Measurements from ENCODE around the gene ANKRD31.

GRCh38 chr5:75225506-75225905 lies 11.2 kb downstream of the ANKRD31 start:
- TF ChIP-seq, protein P1, sequence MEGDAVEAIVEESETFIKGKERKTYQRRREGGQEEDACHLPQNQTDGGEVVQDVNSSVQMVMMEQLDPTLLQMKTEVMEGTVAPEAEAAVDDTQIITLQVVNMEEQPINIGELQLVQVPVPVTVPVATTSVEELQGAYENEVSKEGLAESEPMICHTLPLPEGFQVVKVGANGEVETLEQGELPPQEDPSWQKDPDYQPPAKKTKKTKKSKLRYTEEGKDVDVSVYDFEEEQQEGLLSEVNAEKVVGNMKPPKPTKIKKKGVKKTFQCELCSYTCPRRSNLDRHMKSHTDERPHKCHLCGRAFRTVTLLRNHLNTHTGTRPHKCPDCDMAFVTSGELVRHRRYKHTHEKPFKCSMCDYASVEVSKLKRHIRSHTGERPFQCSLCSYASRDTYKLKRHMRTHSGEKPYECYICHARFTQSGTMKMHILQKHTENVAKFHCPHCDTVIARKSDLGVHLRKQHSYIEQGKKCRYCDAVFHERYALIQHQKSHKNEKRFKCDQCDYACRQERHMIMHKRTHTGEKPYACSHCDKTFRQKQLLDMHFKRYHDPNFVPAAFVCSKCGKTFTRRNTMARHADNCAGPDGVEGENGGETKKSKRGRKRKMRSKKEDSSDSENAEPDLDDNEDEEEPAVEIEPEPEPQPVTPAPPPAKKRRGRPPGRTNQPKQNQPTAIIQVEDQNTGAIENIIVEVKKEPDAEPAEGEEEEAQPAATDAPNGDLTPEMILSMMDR (IDR thresholded peaks at IDR 0.05), result no peak
- no peak for TF ChIP-seq POLR2A (IDR thresholded peaks at IDR 0.05)

All from adrenal gland (tissue), 5 donors.